Stimulated activated CD4-positive, alpha-beta T cell treated with anti-CD3 and anti-CD28 coated beads, TNF-alpha, amount 100 ng/mL, for 4 hours (primary cell): Measurements from ENCODE around the gene HNRNPAB.
"Not testable (repeated sequence)": the region's sequence is repeated elsewhere in the genome, so short reads cannot be mapped to it uniquely, and the experiment has no call there.

Experiments
- DNase-seq, 3 experiments: peaks; one replicate each; pipeline ENCODE4 v3.0.0-alpha.2; 2020; ENCODE audit warnings: low read depth in 3 of 3

The HNRNPAB gene

GRCh38 chr5:178245389-178245788 is 41.1 kb downstream of the HNRNPAB start:
- DNase-seq: no peak

GRCh38 chr5:178246624-178247279 is 42.4 kb downstream of the HNRNPAB start:
- DNase-seq: no peak

- no peak for DNase-seq
These were observed 43.4 kb downstream of the HNRNPAB start for GRCh38 chr5:178247481-178248456.

- DNase-seq: no peak
These were observed 44.4 kb downstream of the HNRNPAB start for GRCh38 chr5:178248750-178249149.

- DNase-seq: no peak
These were observed 45.1 kb downstream of the HNRNPAB start for GRCh38 chr5:178249191-178249989.

GRCh38 chr5:178250263-178250662 is 45.9 kb downstream of the HNRNPAB start:
- DNase-seq: no peak

- no peak for DNase-seq
These were observed 47.9 kb downstream of the HNRNPAB start for GRCh38 chr5:178252258-178252657.

- not testable (repeated sequence) for DNase-seq
These were observed 49.3 kb downstream of the HNRNPAB start for GRCh38 chr5:178253632-178254031.

- DNase-seq: no peak
These were observed 52.4 kb downstream of the HNRNPAB start for GRCh38 chr5:178256746-178257145.

GRCh38 chr5:178257650-178258049 is 53.3 kb downstream of the HNRNPAB start:
- DNase-seq: no peak

GRCh38 chr5:178259623-178260536 is 55.5 kb downstream of the HNRNPAB start:
- no peak for DNase-seq
